Measurements from ENCODE around the gene ARHGEF12.
"Not testable (repeated sequence)": the region's sequence is repeated elsewhere in the genome, so short reads cannot be mapped to it uniquely, and the experiment has no call there.

ARHGEF12 gene

GRCh38 chr11:120473503-120473902 is 137.3 kb downstream of the ARHGEF12 start:
- H3K4me3 Mint-ChIP-seq = no peak overlapping the region
- no peak overlapping the region for H3K27ac Mint-ChIP-seq
- peaks cover 18% of the 10 kb centered on the region for H3K36me3 Mint-ChIP-seq (ENCODE audit: low read depth)
- peaks cover 3% of the 10 kb centered on the region for H3K4me1 Mint-ChIP-seq (ENCODE audit: low read depth)
- no peaks in the 10 kb centered on the region for H3K27me3 Mint-ChIP-seq (ENCODE audit: low read depth)
- no peaks in the 10 kb centered on the region for H3K9me3 Mint-ChIP-seq

GRCh38 chr11:120482149-120482548 is 145.9 kb downstream of the ARHGEF12 start:
- Mint-ChIP-seq H3K9me3 (no peaks in the 10 kb centered on the region), H3K4me3 (no peak overlapping the region)

GRCh38 chr11:120484722-120485121 is 148.5 kb downstream of the ARHGEF12 start:
- Mint-ChIP-seq H3K4me3 (no peak overlapping the region), H3K9me3 (no peaks in the 10 kb centered on the region), H3K27ac (no peak overlapping the region), H3K4me1 (ENCODE audit: low read depth) (no peaks in the 10 kb centered on the region), H3K36me3 (ENCODE audit: low read depth) (peaks cover 8% of the 10 kb centered on the region), H3K27me3 (ENCODE audit: low read depth) (no peaks in the 10 kb centered on the region)

More at GRCh38 chr11:120482149-120482548, 145.9 kb downstream of the ARHGEF12 start:
- no peaks in the 10 kb centered on the region for H3K27me3 Mint-ChIP-seq (ENCODE audit: low read depth)
- H3K4me1 Mint-ChIP-seq (ENCODE audit: low read depth) = peaks cover 9% of the 10 kb centered on the region
- no peak overlapping the region for H3K27ac Mint-ChIP-seq
- H3K36me3 Mint-ChIP-seq (ENCODE audit: low read depth) = peaks cover 16% of the 10 kb centered on the region

- no peaks in the 10 kb centered on the region for H3K4me1 Mint-ChIP-seq (ENCODE audit: low read depth)
- H3K27ac Mint-ChIP-seq = no peak overlapping the region
- no peaks in the 10 kb centered on the region for H3K9me3 Mint-ChIP-seq
- H3K36me3 Mint-ChIP-seq (ENCODE audit: low read depth) = peaks cover 4% of the 10 kb centered on the region
- H3K4me3 Mint-ChIP-seq = no peak overlapping the region
- H3K27me3 Mint-ChIP-seq (ENCODE audit: low read depth) = no peaks in the 10 kb centered on the region
These were observed 149.9 kb downstream of the ARHGEF12 start for GRCh38 chr11:120486138-120486537.

GRCh38 chr11:120489799-120490198 is 153.6 kb downstream of the ARHGEF12 start:
- Mint-ChIP-seq H3K9me3 (no peaks in the 10 kb centered on the region), H3K4me1 (ENCODE audit: low read depth) (no peaks in the 10 kb centered on the region), H3K4me3 (no peak overlapping the region), H3K27ac (no peak overlapping the region), H3K36me3 (ENCODE audit: low read depth) (peaks cover 2% of the 10 kb centered on the region), H3K27me3 (ENCODE audit: low read depth) (no peaks in the 10 kb centered on the region)

GRCh38 chr11:120492486-120492885 is 156.3 kb downstream of the ARHGEF12 start:
- Mint-ChIP-seq H3K27me3 (ENCODE audit: low read depth) (no peaks in the 10 kb centered on the region), H3K36me3 (ENCODE audit: low read depth) (no peaks in the 10 kb centered on the region), H3K27ac (no peak overlapping the region), H3K9me3 (no peaks in the 10 kb centered on the region), H3K4me1 (ENCODE audit: low read depth) (no peaks in the 10 kb centered on the region), H3K4me3 (no peak overlapping the region)

GRCh38 chr11:120494595-120494994 is 158.4 kb downstream of the ARHGEF12 start:
- no peak overlapping the region for H3K27ac Mint-ChIP-seq
- H3K36me3 Mint-ChIP-seq (ENCODE audit: low read depth) = no peaks in the 10 kb centered on the region
- no peaks in the 10 kb centered on the region for H3K4me1 Mint-ChIP-seq (ENCODE audit: low read depth)
- no peak overlapping the region for H3K4me3 Mint-ChIP-seq
- peaks cover 4% of the 10 kb centered on the region for H3K27me3 Mint-ChIP-seq (ENCODE audit: low read depth)
- H3K9me3 Mint-ChIP-seq = no peaks in the 10 kb centered on the region

GRCh38 chr11:120499088-120499487 is 162.9 kb downstream of the ARHGEF12 start:
- no peaks in the 10 kb centered on the region for H3K9me3 Mint-ChIP-seq
- H3K27ac Mint-ChIP-seq = no peak overlapping the region
- no peaks in the 10 kb centered on the region for H3K4me1 Mint-ChIP-seq (ENCODE audit: low read depth)
- no peak overlapping the region for H3K4me3 Mint-ChIP-seq
- H3K36me3 Mint-ChIP-seq (ENCODE audit: low read depth) = no peaks in the 10 kb centered on the region
- peaks cover 32% of the 10 kb centered on the region for H3K27me3 Mint-ChIP-seq (ENCODE audit: low read depth)

- no peak overlapping the region for H3K4me3 Mint-ChIP-seq
- no peaks in the 10 kb centered on the region for H3K36me3 Mint-ChIP-seq (ENCODE audit: low read depth)
- no peak overlapping the region for H3K27ac Mint-ChIP-seq
- H3K4me1 Mint-ChIP-seq (ENCODE audit: low read depth) = no peaks in the 10 kb centered on the region
- H3K9me3 Mint-ChIP-seq = no peaks in the 10 kb centered on the region
- H3K27me3 Mint-ChIP-seq (ENCODE audit: low read depth) = peaks cover 38% of the 10 kb centered on the region
These were observed 163.6 kb downstream of the ARHGEF12 start for GRCh38 chr11:120499859-120500258.

GRCh38 chr11:120500414-120501071 is 164.3 kb downstream of the ARHGEF12 start:
- Mint-ChIP-seq H3K27me3 (ENCODE audit: low read depth) (peaks cover 42% of the 10 kb centered on the region), H3K27ac (no peak overlapping the region), H3K4me1 (ENCODE audit: low read depth) (no peaks in the 10 kb centered on the region), H3K9me3 (no peaks in the 10 kb centered on the region), H3K36me3 (ENCODE audit: low read depth) (no peaks in the 10 kb centered on the region), H3K4me3 (no peak overlapping the region)

- no peaks in the 10 kb centered on the region for H3K9me3 Mint-ChIP-seq
- no peak overlapping the region for H3K4me3 Mint-ChIP-seq
- no peaks in the 10 kb centered on the region for H3K4me1 Mint-ChIP-seq (ENCODE audit: low read depth)
- no peaks in the 10 kb centered on the region for H3K36me3 Mint-ChIP-seq (ENCODE audit: low read depth)
- H3K27ac Mint-ChIP-seq = no peak overlapping the region
- H3K27me3 Mint-ChIP-seq (ENCODE audit: low read depth) = peaks cover 49% of the 10 kb centered on the region
These were observed 165.2 kb downstream of the ARHGEF12 start for GRCh38 chr11:120501440-120501839.

- H3K27ac Mint-ChIP-seq = no peak overlapping the region
- H3K4me1 Mint-ChIP-seq (ENCODE audit: low read depth) = no peaks in the 10 kb centered on the region
- H3K9me3 Mint-ChIP-seq = no peaks in the 10 kb centered on the region
- no peak overlapping the region for H3K4me3 Mint-ChIP-seq
- H3K36me3 Mint-ChIP-seq (ENCODE audit: low read depth) = no peaks in the 10 kb centered on the region
- peaks cover 56% of the 10 kb centered on the region for H3K27me3 Mint-ChIP-seq (ENCODE audit: low read depth)
These were observed 166.0 kb downstream of the ARHGEF12 start for GRCh38 chr11:120501976-120502755.

- not testable (repeated sequence) for H3K9me3 Mint-ChIP-seq; H3K36me3 Mint-ChIP-seq (ENCODE audit: low read depth); H3K27ac Mint-ChIP-seq; H3K4me1 Mint-ChIP-seq (ENCODE audit: low read depth); H3K4me3 Mint-ChIP-seq
- H3K27me3 Mint-ChIP-seq (ENCODE audit: low read depth) = peaks cover 57% of the 10 kb centered on the region
These were observed 167.3 kb downstream of the ARHGEF12 start for GRCh38 chr11:120503529-120503928.

- Mint-ChIP-seq H3K4me3 (no peak overlapping the region), H3K36me3 (ENCODE audit: low read depth) (no peaks in the 10 kb centered on the region), H3K4me1 (ENCODE audit: low read depth) (peaks cover under 1% of the 10 kb centered on the region), H3K27ac (no peak overlapping the region), H3K27me3 (ENCODE audit: low read depth) (peaks cover 70% of the 10 kb centered on the region), H3K9me3 (no peaks in the 10 kb centered on the region)
These were observed 169.7 kb downstream of the ARHGEF12 start for GRCh38 chr11:120505801-120506425.

Measured in T-helper 1 cell treated with Interleukin-12 subunit alpha and Interleukin-12 subunit beta and Interleukin-4 antibody, amounts not matched to agents 30 μg/mL and 1 μg/mL, for 36 hours (primary cell).